Activated CD4-positive, alpha-beta T cell treated with anti-CD3 and anti-CD28 coated beads for 1 hour (primary cell): ENCODE measurements around the gene NTN3.

Experiments used
- DNase-seq: peaks from one replicate; pipeline ENCODE4 v3.0.0-alpha.2; 2020

The NTN3 gene

GRCh38 chr16:2497695-2498484 is 26.8 kb downstream of the NTN3 start:
- DNase-seq, result no peak

GRCh38 chr16:2498531-2499253 is 27.6 kb downstream of the NTN3 start:
- no peak for DNase-seq

GRCh38 chr16:2499454-2499853 is 28.4 kb downstream of the NTN3 start:
- DNase-seq, result no peak

- DNase-seq, result no peak
Observed at GRCh38 chr16:2499890-2500429, 28.9 kb downstream of the NTN3 start.

- no peak for DNase-seq
Observed at GRCh38 chr16:2500430-2500917, 29.4 kb downstream of the NTN3 start.

- peak; percentile 69 for DNase-seq
Observed at GRCh38 chr16:2500918-2501750, 30.0 kb downstream of the NTN3 start.

- no peak for DNase-seq
Observed at GRCh38 chr16:2501946-2502895, 31.1 kb downstream of the NTN3 start.

- no peak for DNase-seq
Observed at GRCh38 chr16:2505695-2506094, 34.6 kb downstream of the NTN3 start.

GRCh38 chr16:2507052-2507659 is 36.1 kb downstream of the NTN3 start:
- no peak for DNase-seq

- no peak for DNase-seq
Observed at GRCh38 chr16:2507665-2508064, 36.6 kb downstream of the NTN3 start.

GRCh38 chr16:2508722-2509400 is 37.8 kb downstream of the NTN3 start:
- no peak for DNase-seq

GRCh38 chr16:2511128-2511800 is 40.2 kb downstream of the NTN3 start:
- DNase-seq, result no peak

- no peak for DNase-seq
Observed at GRCh38 chr16:2511996-2512734, 41.1 kb downstream of the NTN3 start.

GRCh38 chr16:2512735-2513404 is 41.8 kb downstream of the NTN3 start:
- no peak for DNase-seq

- DNase-seq, result peak; percentile 86
Observed at GRCh38 chr16:2513405-2514332, 42.6 kb downstream of the NTN3 start, which contains the start of gene ATP6V0C. Gene ATP6V0C, plus strand, starts transcription at chr16:2513952. Its CDS starts 152 bp downstream, at chr16:2514104.

GRCh38 chr16:2514333-2515179 is 43.5 kb downstream of the NTN3 start:
- no peak for DNase-seq
